Measurements from ENCODE around the gene CTSE.

- TF ChIP-seq, protein P1, sequence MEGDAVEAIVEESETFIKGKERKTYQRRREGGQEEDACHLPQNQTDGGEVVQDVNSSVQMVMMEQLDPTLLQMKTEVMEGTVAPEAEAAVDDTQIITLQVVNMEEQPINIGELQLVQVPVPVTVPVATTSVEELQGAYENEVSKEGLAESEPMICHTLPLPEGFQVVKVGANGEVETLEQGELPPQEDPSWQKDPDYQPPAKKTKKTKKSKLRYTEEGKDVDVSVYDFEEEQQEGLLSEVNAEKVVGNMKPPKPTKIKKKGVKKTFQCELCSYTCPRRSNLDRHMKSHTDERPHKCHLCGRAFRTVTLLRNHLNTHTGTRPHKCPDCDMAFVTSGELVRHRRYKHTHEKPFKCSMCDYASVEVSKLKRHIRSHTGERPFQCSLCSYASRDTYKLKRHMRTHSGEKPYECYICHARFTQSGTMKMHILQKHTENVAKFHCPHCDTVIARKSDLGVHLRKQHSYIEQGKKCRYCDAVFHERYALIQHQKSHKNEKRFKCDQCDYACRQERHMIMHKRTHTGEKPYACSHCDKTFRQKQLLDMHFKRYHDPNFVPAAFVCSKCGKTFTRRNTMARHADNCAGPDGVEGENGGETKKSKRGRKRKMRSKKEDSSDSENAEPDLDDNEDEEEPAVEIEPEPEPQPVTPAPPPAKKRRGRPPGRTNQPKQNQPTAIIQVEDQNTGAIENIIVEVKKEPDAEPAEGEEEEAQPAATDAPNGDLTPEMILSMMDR (conservative IDR thresholded peaks at IDR 0.05; ENCODE audit: low read depth, low read length) = no peak
- TF ChIP-seq MXI1 (IDR thresholded peaks at IDR 0.05; ENCODE audit: borderline replicate concordance, low read depth, low read length) (no peak), MAFK (IDR thresholded peaks at IDR 0.05; ENCODE audit: low read depth, low read length) (no peak), POLR2A (IDR thresholded peaks at IDR 0.05; ENCODE audit: low read depth, low read length) (no peak), BHLHE40 (IDR thresholded peaks at IDR 0.05; ENCODE audit: low read depth, low read length) (no peak)
Observed at GRCh38 chr1:206029484-206029883, 5.8 kb upstream of the CTSE start.
